Uterus (tissue), 4 donors: ENCODE results near the gene GPRIN3. TPM values are rescaled to one million over a fixed set of nuclear protein-coding genes. Genes with fewer than 3 reads are reported as not detected.
"Not testable (repeated sequence)": the region's sequence is repeated elsewhere in the genome, so short reads cannot be mapped to it uniquely, and the experiment has no call there.

Experiments used
- DNase-seq, 2 donors: peaks; one replicate each; pipeline ENCODE4 v3.0.0-alpha.2; 2019 to 2020
- H3K27ac ChIP-seq, 2 donors: fragments of 200-600 bp; sonication (generic); 1 replicate in 1 of 2; 2 replicates in 1 of 2; pipeline ENCODE4 v1.5.1; 2016 to 2018
- H3K27me3 ChIP-seq, 2 donors: fragments of 200-600 bp; sonication (generic); one replicate each; pipeline ENCODE4 v1.5.1; 2018 to 2019; ENCODE audit warnings: control low read depth in 1 of 2
- H3K36me3 ChIP-seq, 2 donors: fragments of 200-600 bp; sonication (generic); one replicate each; pipeline ENCODE4 v1.5.1; 2019; ENCODE audit warnings: control low read depth in 1 of 2
- H3K4me1 ChIP-seq, 2 donors: fragments of 200-600 bp; sonication (generic); one replicate each; pipeline ENCODE4 v1.5.1; 2018 to 2019; ENCODE audit warnings: control low read depth in 1 of 2
- H3K4me3 ChIP-seq, 2 donors: fragments of 200-600 bp; sonication (generic); 1 replicate in 1 of 2; 2 replicates in 1 of 2; pipeline ENCODE4 v1.5.1; 2018 to 2019; ENCODE audit warnings: mild to moderate bottlenecking in 1 of 2
- H3K9me3 ChIP-seq, 2 donors: fragments of 200-600 bp; sonication (generic); one replicate each; pipeline ENCODE4 v1.5.1; 2019; ENCODE audit warnings: control low read depth in 1 of 2
- POLR2A ChIP-seq, 2 donors: fragments of 450-650 bp; IDR thresholded peaks; one replicate each; pipeline ENCODE4 v1.6.1; 2016; ENCODE audit warnings: antibody characterized with exemption in 2 of 2, mild to moderate bottlenecking in 1 of 2, moderate library complexity in 1 of 2
- intact Hi-C: fragments of 100-400 bp; cut with DNase I; formaldehyde crosslinking; loops from one replicate; pipeline ENCODE4 v1.15.1; 2023; ENCODE audit warnings: low total_unique reads
- total RNA-seq, 4 donors: library from RNA; depleted of rRNA in 3 of 4; stranded (reverse); fragments of >200 nt in 3 of 4; gene quantifications; one replicate each; pipeline versions ENCODE4 v1.1.0 to v1.2.4, GENCODE V29; 2014 to 2023
- TF ChIP-seq, protein P1 (sequence below), 4 experiments: fragments of 200-600 bp in 2 of 4; fragments of 450-650 bp in 2 of 4; sonication (generic) in 2 of 4; IDR thresholded peaks; one replicate each; pipeline ENCODE4 v1.5.1; 2016 to 2019; ENCODE audit warnings: antibody characterized with exemption in 4 of 4, mild to moderate bottlenecking in 2 of 4, moderate library complexity in 1 of 4
- donor health status: DM: yes; HTN: yes; CAD: no.

The GPRIN3 gene
- total RNA-seq, 4 donors from 2014 or later = 1.2 to 9.7 (median 3.2) TPM

DNA sequence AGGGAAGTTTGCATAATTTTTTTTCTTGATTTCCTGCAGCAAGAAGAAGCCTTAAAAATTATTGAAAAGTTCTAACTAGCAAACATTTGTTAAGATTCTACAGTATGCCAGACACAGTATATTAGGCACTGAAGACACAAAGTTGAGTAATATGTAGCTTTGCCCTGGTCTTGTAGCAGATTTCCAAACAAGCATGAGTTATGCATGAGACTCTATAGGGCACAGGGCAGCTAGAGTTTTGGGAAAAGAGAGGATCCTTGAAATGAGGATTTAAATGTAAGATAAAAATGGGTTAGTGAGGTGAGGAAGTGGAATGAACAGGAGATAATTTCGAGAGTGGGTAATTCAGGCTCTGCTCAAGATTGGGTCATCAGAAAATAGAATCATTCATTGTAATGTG lies 8.6 kb upstream of the GPRIN3 start:
- TF ChIP-seq, protein P1, sequence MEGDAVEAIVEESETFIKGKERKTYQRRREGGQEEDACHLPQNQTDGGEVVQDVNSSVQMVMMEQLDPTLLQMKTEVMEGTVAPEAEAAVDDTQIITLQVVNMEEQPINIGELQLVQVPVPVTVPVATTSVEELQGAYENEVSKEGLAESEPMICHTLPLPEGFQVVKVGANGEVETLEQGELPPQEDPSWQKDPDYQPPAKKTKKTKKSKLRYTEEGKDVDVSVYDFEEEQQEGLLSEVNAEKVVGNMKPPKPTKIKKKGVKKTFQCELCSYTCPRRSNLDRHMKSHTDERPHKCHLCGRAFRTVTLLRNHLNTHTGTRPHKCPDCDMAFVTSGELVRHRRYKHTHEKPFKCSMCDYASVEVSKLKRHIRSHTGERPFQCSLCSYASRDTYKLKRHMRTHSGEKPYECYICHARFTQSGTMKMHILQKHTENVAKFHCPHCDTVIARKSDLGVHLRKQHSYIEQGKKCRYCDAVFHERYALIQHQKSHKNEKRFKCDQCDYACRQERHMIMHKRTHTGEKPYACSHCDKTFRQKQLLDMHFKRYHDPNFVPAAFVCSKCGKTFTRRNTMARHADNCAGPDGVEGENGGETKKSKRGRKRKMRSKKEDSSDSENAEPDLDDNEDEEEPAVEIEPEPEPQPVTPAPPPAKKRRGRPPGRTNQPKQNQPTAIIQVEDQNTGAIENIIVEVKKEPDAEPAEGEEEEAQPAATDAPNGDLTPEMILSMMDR (IDR thresholded peaks at IDR 0.05) = no peak
- no peak for TF ChIP-seq POLR2A (IDR thresholded peaks at IDR 0.05)
- Histone ChIP-seq H3K27ac (no peak overlapping the region), H3K36me3 (no peaks in the 10 kb centered on the region), H3K9me3 (no peaks in the 10 kb centered on the region), H3K4me3 (no peak overlapping the region), H3K27me3 (no peaks in the 10 kb centered on the region), H3K4me1 (no peaks in the 10 kb centered on the region)
- DNase-seq = no peak
- intact Hi-C loops = no loop called here

DNA sequence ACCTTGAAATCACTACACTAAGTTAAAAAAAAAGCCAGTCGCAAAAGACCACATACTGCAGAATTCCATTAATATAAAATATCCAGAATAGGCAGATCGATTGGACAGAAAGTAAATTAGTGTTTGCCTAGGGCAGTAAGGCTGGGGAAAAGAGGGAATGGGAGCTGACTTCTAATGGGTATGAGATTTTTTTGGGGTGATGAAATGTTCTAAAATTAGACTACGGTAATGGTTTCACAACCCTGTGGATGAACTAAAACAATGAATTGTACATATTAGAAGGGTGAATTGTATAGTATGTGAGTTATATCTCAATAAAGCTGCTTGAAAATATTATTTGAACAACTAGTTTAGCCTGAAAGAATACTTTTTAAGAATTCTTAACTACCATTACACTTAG lies 6.7 kb upstream of the GPRIN3 start:
- H3K4me3 ChIP-seq = no peak overlapping the region
- intact Hi-C loops = no loop called here

DNA sequence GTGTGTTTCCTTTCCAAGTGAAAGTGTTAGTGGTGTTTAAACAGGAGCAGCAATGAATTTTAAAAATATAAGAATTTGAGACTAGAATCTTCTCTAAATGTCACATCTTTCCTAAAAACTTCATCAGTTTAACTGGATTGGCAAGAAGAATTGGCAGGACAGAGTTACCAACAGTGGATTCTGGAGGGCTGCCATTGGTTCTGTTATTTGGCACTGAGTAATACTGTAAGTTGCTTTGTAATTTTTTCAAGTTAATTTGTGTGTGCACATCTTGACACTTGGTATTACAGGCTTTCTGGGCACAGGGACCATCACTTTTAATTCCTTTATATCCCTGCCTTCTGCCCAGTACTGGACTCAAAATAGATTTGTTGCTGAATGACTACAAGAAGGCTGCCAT lies 4.5 kb upstream of the GPRIN3 start:
- Histone ChIP-seq H3K4me1 (no peaks in the 10 kb centered on the region), H3K27me3 (no peaks in the 10 kb centered on the region), H3K9me3 (no peaks in the 10 kb centered on the region), H3K27ac (no peak overlapping the region), H3K4me3 (no peak overlapping the region), H3K36me3 (no peaks in the 10 kb centered on the region)
- no peak for DNase-seq
- intact Hi-C loops = no loop called here
- no peak for TF ChIP-seq POLR2A (IDR thresholded peaks at IDR 0.05)
- TF ChIP-seq, protein P1 (IDR thresholded peaks at IDR 0.05) = no peak

More for the DNA sequence above, 6.7 kb upstream of the GPRIN3 start:
- Histone ChIP-seq H3K36me3 (no peaks in the 10 kb centered on the region), H3K4me1 (no peaks in the 10 kb centered on the region), H3K27me3 (no peaks in the 10 kb centered on the region), H3K9me3 (no peaks in the 10 kb centered on the region), H3K27ac (no peak overlapping the region)
- no peak for TF ChIP-seq POLR2A (IDR thresholded peaks at IDR 0.05)
- TF ChIP-seq, protein P1 (IDR thresholded peaks at IDR 0.05) = no peak
- DNase-seq = no peak

DNA sequence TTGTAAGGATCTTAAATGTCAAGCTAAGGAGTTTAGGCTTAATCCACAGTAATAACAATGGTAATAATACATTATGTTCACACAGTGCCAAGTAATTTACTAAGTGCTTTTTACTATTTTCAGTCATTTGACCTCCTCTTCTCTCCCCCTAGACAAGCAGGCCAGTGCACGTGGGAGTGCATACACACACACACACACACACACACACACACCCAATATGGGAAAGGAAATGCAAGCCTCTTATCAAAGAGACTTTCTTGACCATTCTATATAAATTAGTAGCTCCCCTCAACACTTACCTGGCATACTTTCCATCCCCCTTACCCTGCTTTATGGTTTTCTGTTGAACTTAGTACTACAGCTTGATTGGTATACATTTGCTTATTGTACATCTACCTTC lies 3.8 kb upstream of the GPRIN3 start:
- Histone ChIP-seq H3K27me3 (no peaks in the 10 kb centered on the region), H3K36me3 (no peaks in the 10 kb centered on the region), H3K4me1 (no peaks in the 10 kb centered on the region), H3K4me3 (no peak overlapping the region), H3K9me3 (no peaks in the 10 kb centered on the region), H3K27ac (no peak overlapping the region)
- no peak for TF ChIP-seq POLR2A (IDR thresholded peaks at IDR 0.05)
- intact Hi-C loops = no loop called here
- DNase-seq = no peak

DNA sequence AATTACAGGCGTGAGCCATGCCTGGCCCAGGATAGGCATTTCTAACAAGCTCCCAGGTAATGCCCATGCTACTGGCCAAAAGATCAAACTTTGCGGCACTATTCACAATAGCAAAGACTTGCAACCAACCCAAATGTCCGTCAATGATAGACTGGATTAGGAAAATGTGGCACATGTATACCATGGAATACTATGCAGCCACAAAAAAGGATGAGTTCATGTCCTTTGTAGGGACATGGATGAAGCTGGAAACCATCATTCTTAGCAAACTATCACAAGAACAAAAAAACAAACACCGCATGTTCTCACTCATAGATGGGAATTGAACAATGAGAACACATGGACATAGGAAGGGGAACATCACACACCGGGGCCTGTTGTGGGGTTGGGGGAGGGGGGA lies 1.6 kb upstream of the GPRIN3 start:
- H3K9me3 ChIP-seq, DNase-seq, H3K27ac ChIP-seq, H3K4me1 ChIP-seq, H3K36me3 ChIP-seq, H3K4me3 ChIP-seq, intact Hi-C loops, H3K27me3 ChIP-seq: not testable (repeated sequence)

DNA sequence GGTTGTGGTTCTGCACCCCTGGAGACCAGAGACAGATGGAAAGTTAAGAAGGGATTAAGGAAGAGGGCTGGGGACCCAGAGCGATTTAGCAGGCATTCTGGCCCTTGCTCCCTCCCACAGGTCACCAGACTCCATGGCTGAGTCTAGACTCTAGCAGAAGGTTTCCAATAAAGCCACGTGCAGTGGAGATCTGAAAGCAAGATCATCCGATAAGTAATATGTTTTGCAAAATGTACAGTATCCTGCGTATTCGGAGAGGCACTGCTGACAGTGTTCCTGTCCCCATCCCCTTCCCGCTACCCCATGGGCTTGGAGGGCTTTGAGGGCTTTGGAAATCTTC lies 531 bp upstream of the GPRIN3 start:
- Histone ChIP-seq H3K36me3 (no peaks in the 10 kb centered on the region), H3K27ac (peak overlapping the region in 1 of 2 donors; percentile 26), H3K9me3 (no peaks in the 10 kb centered on the region), H3K4me3 (peak overlapping the region; percentile 34 to 57), H3K27me3 (no peaks in the 10 kb centered on the region), H3K4me1 (no peaks in the 10 kb centered on the region)
- no peak for DNase-seq
- TF ChIP-seq POLR2A (IDR thresholded peaks at IDR 0.05) = no peak
- TF ChIP-seq, protein P1 (IDR thresholded peaks at IDR 0.05) = no peak
- intact Hi-C loops = no loop called here
